Naive thymus-derived CD8-positive, alpha-beta T cell (primary cell): Measurements from ENCODE around the gene KIAA1328. TPM values are rescaled to one million over a fixed set of nuclear protein-coding genes. Genes with fewer than 3 reads are reported as not detected.
A peak's percentile ranks its signal among the peaks of the same experiment; 100 is the strongest.

ENCODE experiments used
- ATAC-seq, 2 donors: fragments of 150-1000 bp; cut with Tn5 transposase in 1 of 2; sonication (Bioruptor Pico), chemical (Tn5 transposase) in 1 of 2; 1 replicate in 1 of 2; 2 replicates in 1 of 2; pipeline ENCODE4 v1.10.0; 2021; ENCODE audit warnings: mild to moderate bottlenecking in 2 of 2, moderate library complexity in 2 of 2
- POLR2A ChIA-PET: fragments of 350-600 bp; sonication (Branson Sonifier 250); formaldehyde crosslinking; loops from one replicate; lab custom pipeline; 2021; ENCODE audit warnings: antibody characterized with exemption; lab: Charles Lee
- DNase-seq, 10 donors: peaks; one replicate each; pipeline versions ENCODE4 v3.0.0 to v3.0.0-alpha.2; 2020 to 2022
- H3K27ac Mint-ChIP-seq, 10 donors: one replicate each; pipeline ENCODE4 v1.8.0; 2020 to 2022; ENCODE audit warnings: mild to moderate bottlenecking in 10 of 10, mixed read lengths in 10 of 10, moderate library complexity in 4 of 10, inconsistent platforms in 1 of 10
- H3K27me3 Mint-ChIP-seq, 5 donors: one replicate each; pipeline ENCODE4 v1.8.0; 2021 to 2022; ENCODE audit warnings: mixed read lengths in 5 of 5
- H3K36me3 Mint-ChIP-seq, 3 donors: one replicate each; pipeline ENCODE4 v1.8.0; 2020 to 2022; ENCODE audit warnings: mixed read lengths in 3 of 3, mild to moderate bottlenecking in 2 of 3, inconsistent platforms in 1 of 3
- H3K4me1 Mint-ChIP-seq, 4 donors: one replicate each; pipeline ENCODE4 v1.8.0; 2021 to 2022; ENCODE audit warnings: mixed read lengths in 4 of 4
- H3K4me3 Mint-ChIP-seq, 10 donors: one replicate each; pipeline ENCODE4 v1.8.0; 2020 to 2022; ENCODE audit warnings: mild to moderate bottlenecking in 10 of 10, mixed read lengths in 10 of 10, moderate library complexity in 6 of 10, inconsistent platforms in 1 of 10
- H3K9me3 Mint-ChIP-seq, 9 donors: one replicate each; pipeline ENCODE4 v1.8.0; 2020 to 2022; ENCODE audit warnings: mixed read lengths in 9 of 9, mild to moderate bottlenecking in 3 of 9, inconsistent platforms in 1 of 9, moderate library complexity in 1 of 9
- polyA plus RNA-seq, 3 donors: library from polyadenylated mRNA; unstranded; fragments of 300-500 nt; fragmentation: Illumina TruSeq; gene quantifications; one replicate each; pipeline ENCODE4 v1.2.3, GENCODE V29; 2021
- total RNA-seq, 8 experiments: library from RNA in 2 of 8; stranded (reverse) in 2 of 8; gene quantifications; one replicate each; pipeline ENCODE4 v1.2.3 and lab custom pipeline; 2021 to 2026

KIAA1328 gene
- total and polyA plus RNA-seq, 5 experiments from 2014 or later: 6.3 to 15.1 (median 10.8) TPM

GRCh38 chr18:37019157-37019827 is 190.4 kb downstream of the KIAA1328 start:
- Mint-ChIP-seq H3K9me3 (peaks cover 7 to 61% (median 49%) of the 10 kb centered on the region in 9 donors), H3K4me3 (no peak overlapping the region), H3K27me3 (no peaks in the 10 kb centered on the region), H3K4me1 (no peaks in the 10 kb centered on the region), H3K36me3 (peaks cover 31 to 76% (median 53%) of the 10 kb centered on the region in 3 donors), H3K27ac (no peak overlapping the region)
- POLR2A ChIA-PET: no interaction called here
- ATAC-seq (no peak), DNase-seq (no peak)

- DNase-seq (no peak), ATAC-seq (no peak)
- POLR2A ChIA-PET: no interaction called here
- Mint-ChIP-seq H3K36me3 (peaks cover 38 to 71% (median 57%) of the 10 kb centered on the region in 3 donors), H3K9me3 (peaks cover 16 to 89% (median 42%) of the 10 kb centered on the region in 9 donors), H3K27ac (no peak overlapping the region), H3K4me3 (no peak overlapping the region), H3K4me1 (no peaks in the 10 kb centered on the region), H3K27me3 (no peaks in the 10 kb centered on the region)
Measured at GRCh38 chr18:37033419-37033818, 204.5 kb downstream of the KIAA1328 start.

- Mint-ChIP-seq H3K27me3 (no peaks in the 10 kb centered on the region), H3K27ac (no peak overlapping the region), H3K4me3 (no peak overlapping the region), H3K36me3 (peaks cover 33 to 69% (median 49%) of the 10 kb centered on the region in 3 donors), H3K9me3 (peaks cover 14 to 75% (median 48%) of the 10 kb centered on the region in 9 donors), H3K4me1 (no peaks in the 10 kb centered on the region)
- ATAC-seq: no peak
- POLR2A ChIA-PET: no interaction called here
- no peak for DNase-seq
Measured at GRCh38 chr18:37042381-37042780, 213.5 kb downstream of the KIAA1328 start.

- Mint-ChIP-seq H3K4me1 (no peaks in the 10 kb centered on the region), H3K4me3 (no peak overlapping the region), H3K27me3 (no peaks in the 10 kb centered on the region), H3K27ac (no peak overlapping the region), H3K9me3 (peaks cover 0 to 74% (median 32%) of the 10 kb centered on the region in 9 donors), H3K36me3 (peaks cover 19 to 53% (median 29%) of the 10 kb centered on the region in 3 donors)
- no peak for ATAC-seq
- no peak for DNase-seq
- POLR2A ChIA-PET: no interaction called here
Measured at GRCh38 chr18:37055137-37055802, 226.3 kb downstream of the KIAA1328 start.

- Mint-ChIP-seq H3K27me3 (no peaks in the 10 kb centered on the region), H3K4me1 (no peaks in the 10 kb centered on the region), H3K27ac (no peak overlapping the region), H3K4me3 (no peak overlapping the region), H3K9me3 (peaks cover 0 to 52% (median 10%) of the 10 kb centered on the region in 9 donors), H3K36me3 (peaks cover 25 to 65% (median 48%) of the 10 kb centered on the region in 3 donors)
- DNase-seq (no peak), ATAC-seq (no peak)
- POLR2A ChIA-PET: no interaction called here
Measured at GRCh38 chr18:37064187-37064586, 235.3 kb downstream of the KIAA1328 start.

GRCh38 chr18:37065254-37065653 is 236.3 kb downstream of the KIAA1328 start:
- DNase-seq: no peak
- peak overlapping the region in 1 of 10 donors; percentile 4 for H3K27ac Mint-ChIP-seq
- no peak overlapping the region for H3K4me3 Mint-ChIP-seq
- peaks cover 0 to 8% (median 0%) of the 10 kb centered on the region in 4 donors for H3K4me1 Mint-ChIP-seq
- POLR2A ChIA-PET: no interaction called here
- no peak for ATAC-seq
- H3K36me3 Mint-ChIP-seq: peaks cover 31 to 69% (median 59%) of the 10 kb centered on the region in 3 donors
- H3K27me3 Mint-ChIP-seq: no peaks in the 10 kb centered on the region
- H3K9me3 Mint-ChIP-seq: peaks cover 0 to 56% (median 14%) of the 10 kb centered on the region in 9 donors

- H3K27ac Mint-ChIP-seq: no peak overlapping the region
- DNase-seq (no peak), ATAC-seq (no peak)
- H3K4me3 Mint-ChIP-seq: no peak overlapping the region
- POLR2A ChIA-PET: no interaction called here
- peaks cover 0 to 2% (median 0%) of the 10 kb centered on the region in 4 donors for H3K4me1 Mint-ChIP-seq
- peaks cover 0 to 37% (median 12%) of the 10 kb centered on the region in 9 donors for H3K9me3 Mint-ChIP-seq
- H3K27me3 Mint-ChIP-seq: no peaks in the 10 kb centered on the region
- H3K36me3 Mint-ChIP-seq: peaks cover 23 to 66% (median 59%) of the 10 kb centered on the region in 3 donors
Measured at GRCh38 chr18:37084912-37085311, 256.0 kb downstream of the KIAA1328 start.

GRCh38 chr18:37085362-37085761 is 256.4 kb downstream of the KIAA1328 start:
- H3K27me3 Mint-ChIP-seq: no peaks in the 10 kb centered on the region
- peak overlapping the region in 1 of 10 donors; percentile 34 for H3K27ac Mint-ChIP-seq
- DNase-seq (no peak), ATAC-seq (no peak)
- no peak overlapping the region for H3K4me3 Mint-ChIP-seq
- POLR2A ChIA-PET: no interaction called here
- H3K36me3 Mint-ChIP-seq: peaks cover 21 to 67% (median 56%) of the 10 kb centered on the region in 3 donors
- peaks cover 0 to 2% (median 0%) of the 10 kb centered on the region in 4 donors for H3K4me1 Mint-ChIP-seq
- peaks cover 0 to 33% (median 13%) of the 10 kb centered on the region in 9 donors for H3K9me3 Mint-ChIP-seq

GRCh38 chr18:37107748-37108522 is 279.0 kb downstream of the KIAA1328 start:
- Mint-ChIP-seq H3K27me3 (no peaks in the 10 kb centered on the region), H3K36me3 (peaks cover 11 to 53% (median 46%) of the 10 kb centered on the region in 3 donors), H3K4me3 (no peak overlapping the region), H3K27ac (no peak overlapping the region), H3K9me3 (peaks cover 23 to 80% (median 43%) of the 10 kb centered on the region in 9 donors), H3K4me1 (no peaks in the 10 kb centered on the region)
- no peak for DNase-seq
- POLR2A ChIA-PET: no interaction called here
- ATAC-seq: no peak

GRCh38 chr18:37122877-37123276 is 293.9 kb downstream of the KIAA1328 start:
- no peak for DNase-seq
- Mint-ChIP-seq H3K4me3 (no peak overlapping the region), H3K4me1 (no peaks in the 10 kb centered on the region), H3K27ac (no peak overlapping the region), H3K36me3 (peaks cover 0 to 7% (median 2%) of the 10 kb centered on the region in 3 donors), H3K9me3 (peaks cover 0 to 17% (median 7%) of the 10 kb centered on the region in 9 donors), H3K27me3 (no peaks in the 10 kb centered on the region)
- POLR2A ChIA-PET: no interaction called here
- no peak for ATAC-seq

GRCh38 chr18:37124516-37124915 is 295.6 kb downstream of the KIAA1328 start:
- H3K27ac Mint-ChIP-seq: no peak overlapping the region
- H3K9me3 Mint-ChIP-seq: peaks cover 0 to 10% (median 2%) of the 10 kb centered on the region in 9 donors

GRCh38 chr18:37135177-37135576 is 306.2 kb downstream of the KIAA1328 start:
- peaks cover 10 to 46% (median 23%) of the 10 kb centered on the region in 3 donors for H3K36me3 Mint-ChIP-seq
- no peak overlapping the region for H3K27ac Mint-ChIP-seq
- H3K27me3 Mint-ChIP-seq: no peaks in the 10 kb centered on the region
- no peak for DNase-seq
- POLR2A ChIA-PET: no interaction called here
- H3K9me3 Mint-ChIP-seq: peaks cover 0 to 51% (median 22%) of the 10 kb centered on the region in 9 donors
- peaks cover 0 to 3% (median 0%) of the 10 kb centered on the region in 4 donors for H3K4me1 Mint-ChIP-seq
- ATAC-seq: no peak
- H3K4me3 Mint-ChIP-seq: no peak overlapping the region

More at GRCh38 chr18:37124516-37124915, 295.6 kb downstream of the KIAA1328 start:
- Mint-ChIP-seq H3K4me1 (no peaks in the 10 kb centered on the region), H3K27me3 (no peaks in the 10 kb centered on the region), H3K4me3 (no peak overlapping the region), H3K36me3 (peaks cover 0 to 8% (median 2%) of the 10 kb centered on the region in 3 donors)
- DNase-seq (no peak), ATAC-seq (no peak)
- POLR2A ChIA-PET: no interaction called here
